ENCODE data around the gene NEK7.
"Not testable (repeated sequence)": the region's sequence is repeated elsewhere in the genome, so short reads cannot be mapped to it uniquely, and the experiment has no call there.

The NEK7 gene

DNA sequence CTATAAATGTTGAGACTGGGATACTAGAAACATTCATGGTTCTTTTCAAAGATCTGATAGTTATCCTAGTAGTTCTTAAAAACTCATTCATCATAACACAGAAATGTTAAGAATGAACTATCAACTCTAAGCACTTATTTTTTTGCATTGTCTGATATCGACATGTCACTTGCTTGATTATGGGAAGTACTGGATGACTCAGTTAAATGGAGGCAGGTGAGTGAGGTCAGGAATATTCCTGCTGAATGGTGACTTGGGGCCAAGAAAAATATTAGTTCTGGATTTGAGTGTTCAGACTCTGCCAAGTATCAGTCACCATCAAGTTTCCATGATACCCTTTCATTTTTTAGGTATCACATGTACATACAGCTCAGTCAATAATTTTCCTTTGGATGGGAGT lies 63.6 kb downstream of the NEK7 start:
- no peak overlapping the region for H3K4me3 ChIP-seq (ENCODE audit: low read depth, low read length)
- in situ Hi-C loops (cut with HindIII; ENCODE audit: low sequenced_read_pairs) = no loop called here
- DNase-seq (ENCODE audit: low read depth) = peak; percentile 73
- TF ChIP-seq, protein P1, sequence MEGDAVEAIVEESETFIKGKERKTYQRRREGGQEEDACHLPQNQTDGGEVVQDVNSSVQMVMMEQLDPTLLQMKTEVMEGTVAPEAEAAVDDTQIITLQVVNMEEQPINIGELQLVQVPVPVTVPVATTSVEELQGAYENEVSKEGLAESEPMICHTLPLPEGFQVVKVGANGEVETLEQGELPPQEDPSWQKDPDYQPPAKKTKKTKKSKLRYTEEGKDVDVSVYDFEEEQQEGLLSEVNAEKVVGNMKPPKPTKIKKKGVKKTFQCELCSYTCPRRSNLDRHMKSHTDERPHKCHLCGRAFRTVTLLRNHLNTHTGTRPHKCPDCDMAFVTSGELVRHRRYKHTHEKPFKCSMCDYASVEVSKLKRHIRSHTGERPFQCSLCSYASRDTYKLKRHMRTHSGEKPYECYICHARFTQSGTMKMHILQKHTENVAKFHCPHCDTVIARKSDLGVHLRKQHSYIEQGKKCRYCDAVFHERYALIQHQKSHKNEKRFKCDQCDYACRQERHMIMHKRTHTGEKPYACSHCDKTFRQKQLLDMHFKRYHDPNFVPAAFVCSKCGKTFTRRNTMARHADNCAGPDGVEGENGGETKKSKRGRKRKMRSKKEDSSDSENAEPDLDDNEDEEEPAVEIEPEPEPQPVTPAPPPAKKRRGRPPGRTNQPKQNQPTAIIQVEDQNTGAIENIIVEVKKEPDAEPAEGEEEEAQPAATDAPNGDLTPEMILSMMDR (IDR thresholded peaks at IDR 0.05; ENCODE audit: low read depth, low read length, missing control alignments) = no peak

DNA sequence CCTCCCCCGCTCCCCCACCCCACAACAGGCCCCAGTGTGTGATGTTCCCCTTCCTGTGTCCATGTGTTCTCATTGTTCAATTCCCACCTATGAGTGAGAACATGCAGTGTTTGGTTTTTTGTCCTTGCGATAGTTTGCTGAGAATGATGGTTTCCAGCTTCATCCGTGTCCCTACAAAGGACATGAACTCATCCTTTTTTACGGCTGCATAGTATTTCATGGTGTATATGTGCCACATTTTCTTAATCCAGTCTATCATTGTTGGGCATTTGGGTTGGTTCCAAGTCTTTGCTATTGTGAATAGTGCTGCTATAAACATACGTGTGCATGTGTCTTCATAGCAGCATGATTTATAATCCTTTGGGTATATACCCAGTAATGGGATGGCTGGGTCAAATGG lies 70.2 kb downstream of the NEK7 start:
- DNase-seq (ENCODE audit: low read depth); in situ Hi-C loops (cut with HindIII; ENCODE audit: low sequenced_read_pairs); H3K4me3 ChIP-seq (ENCODE audit: low read depth, low read length): not testable (repeated sequence)

DNA sequence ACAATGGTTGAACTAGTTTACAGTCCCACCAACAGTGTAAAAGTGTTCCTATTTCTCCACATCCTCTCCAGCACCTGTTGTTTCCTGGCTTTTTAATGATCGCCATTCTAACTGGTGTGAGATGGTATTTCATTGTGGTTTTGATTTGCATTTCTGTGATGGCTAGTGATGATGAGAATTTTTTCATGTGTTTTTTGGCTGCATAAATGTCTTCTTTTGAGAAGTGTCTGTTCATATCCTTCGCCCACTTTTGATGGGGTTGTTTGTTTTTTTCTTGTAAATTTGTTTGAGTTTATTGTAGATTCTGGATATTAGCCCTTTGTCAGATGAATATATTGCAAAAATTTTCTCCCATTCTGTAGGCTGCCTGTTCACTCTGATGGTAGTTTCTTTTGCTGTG lies 70.7 kb downstream of the NEK7 start:
- in situ Hi-C loops (cut with HindIII; ENCODE audit: low sequenced_read_pairs); H3K4me3 ChIP-seq (ENCODE audit: low read depth, low read length); DNase-seq (ENCODE audit: low read depth): not testable (repeated sequence)

DNA sequence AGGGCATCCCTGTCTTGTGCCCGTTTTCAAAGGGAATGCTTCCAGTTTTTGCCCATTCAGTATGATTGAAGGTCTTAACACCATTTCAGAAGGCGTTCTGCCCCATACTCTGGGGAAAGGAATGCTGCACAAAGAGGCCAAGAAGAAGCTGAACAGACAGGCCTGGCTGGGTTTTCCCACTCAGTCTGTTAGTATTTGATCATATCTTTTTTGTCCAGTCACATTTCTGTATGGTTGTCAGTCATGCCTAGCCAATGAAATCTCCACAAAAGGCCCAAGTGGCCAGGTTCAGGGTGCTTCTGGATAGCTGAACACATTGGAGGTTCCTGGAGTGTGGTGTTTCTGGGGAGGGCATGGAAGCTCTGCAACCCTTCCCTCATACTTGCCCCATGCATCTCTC lies 72.1 kb downstream of the NEK7 start:
- no peak overlapping the region for H3K4me3 ChIP-seq (ENCODE audit: low read depth, low read length)
- DNase-seq (ENCODE audit: low read depth) = no peak
- in situ Hi-C loops (cut with HindIII; ENCODE audit: low sequenced_read_pairs) = no loop called here
- TF ChIP-seq, protein P1 (IDR thresholded peaks at IDR 0.05; ENCODE audit: low read depth, low read length, missing control alignments) = no peak

DNA sequence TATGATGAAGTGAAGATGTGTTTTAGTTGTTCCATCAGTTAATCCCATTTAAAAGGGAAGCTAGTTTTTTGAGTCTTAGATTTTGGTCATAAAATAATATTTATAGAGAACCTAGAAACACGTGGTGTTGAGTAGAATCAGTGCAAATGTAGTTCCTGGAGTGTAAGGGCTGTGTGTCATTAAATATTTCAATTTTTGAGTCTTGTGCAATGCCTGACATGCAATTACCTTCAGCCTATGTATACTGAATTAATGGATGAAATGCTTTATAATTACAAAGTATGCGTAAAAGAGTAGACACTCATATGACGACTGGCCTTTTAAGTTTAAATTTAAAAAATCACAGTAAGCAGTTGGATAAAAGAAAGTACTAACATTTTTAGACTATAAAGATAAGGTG lies 75.0 kb downstream of the NEK7 start:
- no peak overlapping the region for H3K4me3 ChIP-seq (ENCODE audit: low read depth, low read length)
- TF ChIP-seq, protein P1 (IDR thresholded peaks at IDR 0.05; ENCODE audit: low read depth, low read length, missing control alignments) = no peak
- DNase-seq (ENCODE audit: low read depth) = no peak
- in situ Hi-C loops (cut with HindIII; ENCODE audit: low sequenced_read_pairs) = no loop called here

DNA sequence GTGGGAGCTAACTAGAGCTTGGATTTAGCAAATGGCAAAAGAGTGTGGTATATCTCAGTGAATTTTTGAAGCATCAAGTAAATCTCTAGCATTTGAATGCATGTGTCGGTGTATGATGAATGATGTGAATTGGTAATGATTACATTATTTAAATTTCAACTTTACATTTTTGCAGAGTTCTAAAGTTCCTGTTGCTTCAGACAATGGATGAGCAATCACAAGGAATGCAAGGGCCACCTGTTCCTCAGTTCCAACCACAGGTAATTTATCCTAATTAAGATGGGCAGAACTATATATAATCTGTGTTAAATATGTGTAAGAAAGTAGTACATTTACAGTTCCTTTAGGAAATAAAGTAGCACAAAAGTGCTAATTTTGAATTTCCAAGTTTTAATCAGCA lies 75.6 kb downstream of the NEK7 start:
- no peak for DNase-seq (ENCODE audit: low read depth)
- in situ Hi-C loops (cut with HindIII; ENCODE audit: low sequenced_read_pairs) = no loop called here
- TF ChIP-seq, protein P1 (IDR thresholded peaks at IDR 0.05; ENCODE audit: low read depth, low read length, missing control alignments) = no peak
- no peak overlapping the region for H3K4me3 ChIP-seq (ENCODE audit: low read depth, low read length)

DNA sequence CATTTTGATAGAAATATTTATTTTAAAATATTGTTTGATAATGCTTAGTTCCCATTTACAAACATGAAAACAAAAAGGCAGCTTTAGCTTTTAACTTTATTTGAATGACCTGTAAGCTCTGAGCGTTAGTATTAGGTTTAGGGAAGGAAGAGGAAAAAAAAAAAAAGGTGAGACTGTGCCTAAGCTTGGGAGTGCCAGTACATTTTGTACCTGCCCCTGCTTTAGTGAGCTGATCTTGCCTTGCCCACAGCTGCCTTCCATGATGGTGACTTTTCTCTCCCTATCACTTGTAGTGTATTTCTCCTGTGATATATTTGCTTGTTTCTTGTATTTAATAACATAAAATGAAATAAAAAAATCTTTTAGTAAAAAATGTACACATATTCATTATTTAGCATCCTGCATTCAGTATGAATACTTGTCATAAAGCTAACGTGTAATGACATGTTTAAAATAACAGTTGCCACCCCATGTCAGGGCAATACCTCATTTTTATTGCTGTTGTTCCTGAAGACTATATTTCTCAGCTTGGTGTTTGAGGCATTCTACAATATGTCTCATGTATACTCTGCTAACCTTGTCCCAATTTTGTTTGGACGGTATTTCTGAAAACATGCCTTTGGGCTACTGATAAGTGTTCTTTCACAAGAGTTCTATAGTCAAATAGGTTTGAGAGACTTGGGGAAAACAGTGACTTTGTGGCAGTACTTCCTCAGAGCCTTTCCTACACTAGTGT lies 76.3 kb downstream of the NEK7 start:
- H3K4me3 ChIP-seq (ENCODE audit: low read depth, low read length) = no peak overlapping the region
- DNase-seq (ENCODE audit: low read depth) = no peak
- TF ChIP-seq, protein P1 (IDR thresholded peaks at IDR 0.05; ENCODE audit: low read depth, low read length, missing control alignments) = no peak
- in situ Hi-C loops (cut with HindIII; ENCODE audit: low sequenced_read_pairs) = no loop called here
